GM12891 (cell line): ENCODE data around the gene FAM184B.

ENCODE experiments used
- POLR2A ChIP-seq: IDR thresholded peaks from 2 replicates; pipeline ENCODE4 v1.6.1; 2011; ENCODE audit warnings: low read depth, low read length, control low read depth
- POLR2AphosphoS5 ChIP-seq: IDR thresholded peaks from 2 replicates; pipeline ENCODE4 v1.6.1; 2011; ENCODE audit warnings: low read depth, low read length, control low read depth
- POU2F2 ChIP-seq: IDR thresholded peaks from 2 replicates; pipeline ENCODE4 v1.6.1; 2011; ENCODE audit warnings: low read depth, mild to moderate bottlenecking, control low read depth, low read length, moderate library complexity
- TAF1 ChIP-seq: IDR thresholded peaks from 2 replicates; pipeline ENCODE4 v1.6.1; 2011; ENCODE audit warnings: low read depth, low read length, control low read depth

- no peak for TF ChIP-seq POLR2AphosphoS5
- no peak for TF ChIP-seq POLR2A
- no peak for TF ChIP-seq TAF1
- no peak for TF ChIP-seq POU2F2
Observed at GRCh38 chr4:17690898-17691297, 90.5 kb downstream of the FAM184B start.
